ENCODE results near the gene DSCAM.

GRCh38 chr21:40049931-40050290 lies 797.0 kb downstream of the DSCAM start:
- TF ChIP-seq CTCF (IDR thresholded peaks at IDR 0.05): no peak
- TF ChIP-seq EZH2 (IDR thresholded peaks at IDR 0.05; ENCODE audit: borderline replicate concordance, insufficient read depth, low read depth, low read length, poor library complexity, severe bottlenecking): no peak
